ENCODE results near the gene FBXL4. TPM values are rescaled to one million over a fixed set of nuclear protein-coding genes. Genes with fewer than 3 reads are reported as not detected.

The FBXL4 gene
- total RNA-seq, 3 donors from 2014 or later = 13.2 to 23.8 (median 22.5) TPM

DNA sequence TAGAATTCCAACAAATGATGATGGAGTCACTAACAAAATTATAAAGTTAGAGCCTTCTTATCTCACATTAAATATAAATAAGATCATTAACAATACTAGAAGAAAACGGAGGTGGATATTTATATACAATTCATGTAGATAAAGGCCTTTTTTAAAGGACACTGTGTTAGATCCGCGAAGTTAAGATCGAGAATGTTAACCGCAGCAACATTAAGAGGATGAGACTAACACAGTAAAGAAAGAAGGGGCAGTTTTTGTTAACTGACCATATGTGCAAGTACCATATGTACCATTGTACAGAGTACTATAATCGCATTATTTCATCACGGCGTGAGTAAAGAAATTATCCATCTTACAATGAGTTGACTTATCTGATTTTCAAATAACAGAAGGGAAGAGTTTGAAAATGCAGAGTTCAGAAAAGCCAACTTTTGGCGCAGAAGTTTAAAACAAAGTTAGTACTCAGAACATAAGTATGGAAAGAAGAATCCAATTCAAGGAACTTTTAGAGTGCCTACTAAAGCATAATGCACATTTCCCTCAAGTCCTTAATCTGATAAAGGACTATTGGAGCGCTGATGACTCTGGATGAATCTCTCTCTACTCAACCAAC is 1.4 kb downstream of the FBXL4 start:
- no peak for DNase-seq
- Histone ChIP-seq H3K4me1 (ENCODE audit: low read depth) (peaks cover 19% of the 10 kb centered on the region), H3K9me3 (no peaks in the 10 kb centered on the region), H3K4me3 (no peak overlapping the region), H3K36me3 (ENCODE audit: low read depth) (no peaks in the 10 kb centered on the region)
- TF ChIP-seq, protein P1, sequence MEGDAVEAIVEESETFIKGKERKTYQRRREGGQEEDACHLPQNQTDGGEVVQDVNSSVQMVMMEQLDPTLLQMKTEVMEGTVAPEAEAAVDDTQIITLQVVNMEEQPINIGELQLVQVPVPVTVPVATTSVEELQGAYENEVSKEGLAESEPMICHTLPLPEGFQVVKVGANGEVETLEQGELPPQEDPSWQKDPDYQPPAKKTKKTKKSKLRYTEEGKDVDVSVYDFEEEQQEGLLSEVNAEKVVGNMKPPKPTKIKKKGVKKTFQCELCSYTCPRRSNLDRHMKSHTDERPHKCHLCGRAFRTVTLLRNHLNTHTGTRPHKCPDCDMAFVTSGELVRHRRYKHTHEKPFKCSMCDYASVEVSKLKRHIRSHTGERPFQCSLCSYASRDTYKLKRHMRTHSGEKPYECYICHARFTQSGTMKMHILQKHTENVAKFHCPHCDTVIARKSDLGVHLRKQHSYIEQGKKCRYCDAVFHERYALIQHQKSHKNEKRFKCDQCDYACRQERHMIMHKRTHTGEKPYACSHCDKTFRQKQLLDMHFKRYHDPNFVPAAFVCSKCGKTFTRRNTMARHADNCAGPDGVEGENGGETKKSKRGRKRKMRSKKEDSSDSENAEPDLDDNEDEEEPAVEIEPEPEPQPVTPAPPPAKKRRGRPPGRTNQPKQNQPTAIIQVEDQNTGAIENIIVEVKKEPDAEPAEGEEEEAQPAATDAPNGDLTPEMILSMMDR (IDR thresholded peaks at IDR 0.05) = no peak
- no peak for ATAC-seq
- intact Hi-C loops (cut with DNase I, micrococcal nuclease) = no loop called here

DNA sequence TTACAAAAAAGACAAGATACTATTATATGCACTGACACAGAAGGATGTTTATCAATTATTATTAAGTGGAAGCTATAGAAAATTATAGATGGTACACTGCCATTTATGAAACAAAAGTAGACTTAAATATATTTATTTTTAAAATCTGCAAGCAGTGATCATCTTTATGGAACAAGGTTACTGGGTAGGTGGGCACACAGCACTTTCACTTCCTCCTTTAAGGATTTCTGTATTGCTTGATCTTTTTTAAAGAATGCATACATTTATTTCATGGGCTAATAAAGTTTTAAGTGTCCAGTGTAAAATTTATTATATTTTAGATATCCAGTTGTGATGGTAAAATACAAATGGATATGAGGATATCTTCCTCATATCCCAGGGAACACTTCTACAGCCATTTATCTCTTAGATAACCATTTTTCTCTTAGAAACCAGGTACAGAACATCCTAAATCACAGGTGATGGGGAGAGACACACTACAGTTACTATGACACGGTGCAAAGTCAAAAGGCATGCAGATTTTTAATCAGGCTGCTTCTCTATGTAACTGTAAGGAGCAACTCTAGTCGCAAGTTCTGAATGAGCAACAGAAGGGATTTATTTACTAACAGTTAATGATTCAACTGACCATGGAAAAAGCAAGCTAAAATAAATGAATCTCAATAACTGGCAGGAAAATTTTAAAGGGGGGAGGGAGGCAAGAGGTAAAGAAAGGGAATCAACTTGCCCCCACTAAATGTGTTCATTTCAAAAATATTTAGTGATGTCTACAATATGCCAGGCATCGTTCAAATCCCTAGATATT is 2.2 kb downstream of the FBXL4 start:
- intact Hi-C loops (cut with DNase I, micrococcal nuclease) = no loop called here
- no peaks in the 10 kb centered on the region for H3K36me3 ChIP-seq (ENCODE audit: low read depth)
- H3K4me1 ChIP-seq (ENCODE audit: low read depth) = peaks cover 19% of the 10 kb centered on the region
- no peak overlapping the region for H3K4me3 ChIP-seq
- ATAC-seq (no peak), DNase-seq (no peak)
- no peaks in the 10 kb centered on the region for H3K9me3 ChIP-seq
- TF ChIP-seq, protein P1 (IDR thresholded peaks at IDR 0.05) = no peak

DNA sequence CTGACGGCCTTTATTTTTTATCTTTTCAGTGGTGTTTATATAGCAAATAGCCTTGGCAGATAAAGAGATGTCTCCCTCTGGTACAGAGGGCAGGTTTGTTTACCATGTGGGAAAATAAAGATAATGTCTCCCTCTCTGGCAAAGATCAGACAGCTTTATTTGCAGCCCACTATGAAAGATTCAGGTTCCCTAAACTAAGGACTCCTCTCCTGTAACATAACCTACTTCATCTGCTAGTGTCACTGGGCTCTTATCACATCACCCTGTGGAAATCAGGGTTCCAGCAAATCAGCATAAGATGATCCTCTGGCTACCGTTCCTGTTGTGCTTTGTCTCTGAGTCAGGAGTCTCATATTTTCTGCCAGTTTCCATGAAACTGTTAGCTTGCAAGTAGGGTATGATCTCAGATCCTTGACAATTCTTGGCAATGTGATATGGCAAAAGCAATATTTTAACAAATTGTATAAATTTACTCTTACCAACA is 3.1 kb downstream of the FBXL4 start:
- Histone ChIP-seq H3K9me3 (peaks cover 6% of the 10 kb centered on the region), H3K36me3 (ENCODE audit: low read depth) (no peaks in the 10 kb centered on the region), H3K4me1 (ENCODE audit: low read depth) (peaks cover 19% of the 10 kb centered on the region), H3K4me3 (no peak overlapping the region)
- no peak for DNase-seq
- no peak for ATAC-seq
- TF ChIP-seq, protein P1 (IDR thresholded peaks at IDR 0.05) = no peak
- intact Hi-C loops (cut with DNase I, micrococcal nuclease) = no loop called here

DNA sequence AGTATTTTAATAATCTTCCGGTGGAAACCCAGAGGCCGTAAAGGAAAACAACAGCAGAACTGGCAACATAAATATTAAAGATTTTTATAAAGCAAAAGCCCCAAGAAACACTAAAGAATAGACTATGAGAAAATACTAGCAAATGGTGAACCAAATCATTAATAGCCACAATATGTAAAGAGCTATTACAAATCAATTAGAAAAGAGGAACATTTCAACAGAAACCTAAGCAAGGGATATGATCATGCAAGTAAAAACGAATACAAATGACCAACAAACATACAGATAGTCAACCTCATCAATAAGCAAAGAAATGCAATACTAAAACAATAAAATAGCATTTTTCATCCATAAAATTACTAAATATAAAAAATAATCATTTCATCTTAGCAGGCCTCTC is 3.6 kb downstream of the FBXL4 start:
- Histone ChIP-seq H3K4me1 (ENCODE audit: low read depth) (peaks cover 19% of the 10 kb centered on the region), H3K9me3 (peaks cover 9% of the 10 kb centered on the region), H3K4me3 (no peak overlapping the region), H3K36me3 (ENCODE audit: low read depth) (no peaks in the 10 kb centered on the region)
- TF ChIP-seq, protein P1 (IDR thresholded peaks at IDR 0.05) = no peak
- ATAC-seq (no peak), DNase-seq (no peak)
- intact Hi-C loops (cut with DNase I, micrococcal nuclease) = no loop called here

DNA sequence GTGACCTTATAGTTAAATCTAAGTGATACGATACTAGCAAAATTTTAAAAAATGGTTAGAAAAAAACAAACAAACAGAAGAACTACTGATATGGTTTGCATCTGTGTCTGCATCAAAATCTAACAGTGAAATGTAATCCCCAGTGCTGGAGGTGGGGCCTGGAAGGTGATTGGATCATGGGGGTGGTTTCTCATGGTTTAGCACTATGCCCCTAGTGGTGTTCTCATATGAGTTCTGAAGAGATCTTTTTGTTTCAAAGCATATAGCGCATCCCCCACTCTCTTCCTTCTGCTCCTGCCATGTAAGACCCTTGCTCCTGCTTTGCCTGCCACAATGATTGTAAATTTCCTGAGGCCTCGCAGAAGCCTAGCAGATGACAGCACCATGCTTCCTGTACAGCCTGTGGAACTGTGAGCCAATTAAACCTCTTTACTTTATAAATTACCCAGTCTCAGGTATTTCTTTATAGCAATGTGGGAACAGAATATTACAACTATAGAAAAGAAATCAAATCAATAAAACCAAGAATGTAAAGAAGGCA is 5.4 kb downstream of the FBXL4 start:
- no peak overlapping the region for H3K4me3 ChIP-seq
- TF ChIP-seq, protein P1 (IDR thresholded peaks at IDR 0.05) = no peak
- H3K4me1 ChIP-seq (ENCODE audit: low read depth) = peaks cover 19% of the 10 kb centered on the region
- H3K9me3 ChIP-seq = peaks cover 11% of the 10 kb centered on the region
- intact Hi-C loops (cut with DNase I, micrococcal nuclease) = no loop called here
- ATAC-seq (no peak), DNase-seq (no peak)
- no peaks in the 10 kb centered on the region for H3K36me3 ChIP-seq (ENCODE audit: low read depth)
